Liver (tissue), 9 donors: ENCODE measurements around the gene RPE65. TPM values are rescaled to one million over a fixed set of nuclear protein-coding genes. Genes with fewer than 3 reads are reported as not detected.

Experiments used
- DNase-seq: peaks from one replicate; pipeline ENCODE4 v3.0.0-alpha.2; 2017; ENCODE audit warnings: low spot score
- H3K27ac ChIP-seq, 2 donors: one replicate each; pipeline ENCODE4 v1.7.0; 2013; ENCODE audit warnings: inconsistent platforms in 2 of 2, low read length in 2 of 2, control low read depth in 1 of 2, low read depth in 1 of 2, mild to moderate bottlenecking in 1 of 2
- H3K27me3 ChIP-seq, 4 donors: one replicate each; pipeline versions ENCODE4 v1.6.1 to v1.7.0; 2013; ENCODE audit warnings: low read length in 3 of 4, inconsistent platforms in 1 of 4, mild to moderate bottlenecking in 1 of 4, moderate library complexity in 1 of 4; ENCODE audit not compliant: control insufficient read depth in 4 of 4, insufficient read depth in 4 of 4
- H3K36me3 ChIP-seq, 4 donors: one replicate each; pipeline versions ENCODE4 v1.6.1 to v1.7.0; 2013; ENCODE audit warnings: low read length in 3 of 4, mild to moderate bottlenecking in 3 of 4, low read depth in 1 of 4, moderate library complexity in 1 of 4; ENCODE audit not compliant: control insufficient read depth in 4 of 4, insufficient read depth in 3 of 4
- H3K4me1 ChIP-seq, 4 donors: one replicate each; pipeline versions ENCODE4 v1.6.1 to v1.7.0; 2013; ENCODE audit warnings: low read length in 3 of 4, mild to moderate bottlenecking in 3 of 4, moderate library complexity in 1 of 4; ENCODE audit not compliant: control insufficient read depth in 4 of 4, insufficient read depth in 4 of 4
- H3K4me3 ChIP-seq, 3 donors: one replicate each; pipeline versions ENCODE4 v1.6.1 to v1.7.0; 2013; ENCODE audit warnings: low read length in 3 of 3, control low read depth in 1 of 3, low read depth in 1 of 3, mild to moderate bottlenecking in 1 of 3
- H3K9ac ChIP-seq, 2 donors: one replicate each; pipeline ENCODE4 v1.7.0; 2013; ENCODE audit warnings: low read length in 2 of 2, mild to moderate bottlenecking in 2 of 2, moderate library complexity in 2 of 2, control low read depth in 1 of 2, low read depth in 1 of 2
- H3K9me3 ChIP-seq, 4 donors: one replicate each; pipeline versions ENCODE4 v1.6.1 to v1.7.0; 2013; ENCODE audit warnings: low read length in 3 of 4; ENCODE audit not compliant: control insufficient read depth in 4 of 4
- ATF3 ChIP-seq: IDR thresholded peaks from 2 replicates; pipeline ENCODE4 v1.6.1; 2016; ENCODE audit warnings: antibody characterized with exemption
- CTCF ChIP-seq: fragments of 150-350 bp; IDR thresholded peaks from 2 replicates; pipeline ENCODE4 v1.5.1; 2017; ENCODE audit warnings: improper control_type of control experiment, low read depth, low read length; ENCODE audit not compliant: missing input control
- EGR1 ChIP-seq, 2 donors: IDR thresholded peaks; 2 replicates each; pipeline ENCODE4 v1.6.1; 2016 to 2018; ENCODE audit warnings: antibody characterized with exemption in 2 of 2, low read depth in 2 of 2
- FOXA1 ChIP-seq: IDR thresholded peaks from 2 replicates; pipeline ENCODE4 v1.6.1; 2016; ENCODE audit warnings: antibody characterized with exemption
- FOXA2 ChIP-seq: IDR thresholded peaks from 2 replicates; pipeline ENCODE4 v1.6.1; 2016; ENCODE audit warnings: antibody characterized with exemption
- GABPA ChIP-seq, 2 donors: IDR thresholded peaks in 1 of 2; conservative IDR thresholded peaks in 1 of 2; 2 replicates each; pipeline ENCODE4 v1.6.1; 2016; ENCODE audit warnings: antibody characterized with exemption in 2 of 2, mild to moderate bottlenecking in 1 of 2, moderate library complexity in 1 of 2
- HNF4A ChIP-seq, 2 donors: conservative IDR thresholded peaks; 2 replicates each; pipeline ENCODE4 v1.6.1; 2016; ENCODE audit warnings: antibody characterized with exemption in 2 of 2, mild to moderate bottlenecking in 2 of 2
- HNF4G ChIP-seq: IDR thresholded peaks from 2 replicates; pipeline ENCODE4 v1.6.1; 2016; ENCODE audit warnings: antibody characterized with exemption
- JUND ChIP-seq, 2 donors: IDR thresholded peaks; 2 replicates each; pipeline ENCODE4 v1.6.1; 2016; ENCODE audit warnings: antibody characterized with exemption in 2 of 2
- MAX ChIP-seq: IDR thresholded peaks from 2 replicates; pipeline ENCODE4 v1.6.1; 2016; ENCODE audit warnings: antibody characterized with exemption
- NR2F2 ChIP-seq: IDR thresholded peaks from 2 replicates; pipeline ENCODE4 v1.6.1; 2016; ENCODE audit warnings: antibody characterized with exemption
- RAD21 ChIP-seq, 2 donors: IDR thresholded peaks; 2 replicates each; pipeline ENCODE4 v1.6.1; 2016; ENCODE audit warnings: antibody characterized with exemption in 2 of 2, mild to moderate bottlenecking in 2 of 2
- REST ChIP-seq: IDR thresholded peaks from 2 replicates; pipeline ENCODE4 v1.6.1; 2016; ENCODE audit warnings: antibody characterized with exemption, mild to moderate bottlenecking
- RXRA ChIP-seq, 2 donors: IDR thresholded peaks; 2 replicates each; pipeline ENCODE4 v1.6.1; 2017 to 2018; ENCODE audit warnings: antibody characterized with exemption in 2 of 2, mild to moderate bottlenecking in 1 of 2
- SP1 ChIP-seq: IDR thresholded peaks from 2 replicates; pipeline ENCODE4 v1.6.1; 2018; ENCODE audit warnings: antibody characterized with exemption, mild to moderate bottlenecking
- TAF1 ChIP-seq: conservative IDR thresholded peaks from 2 replicates; pipeline ENCODE4 v1.6.1; 2016; ENCODE audit warnings: antibody characterized with exemption, mild to moderate bottlenecking
- YY1 ChIP-seq: IDR thresholded peaks from 2 replicates; pipeline ENCODE4 v1.6.1; 2016; ENCODE audit warnings: antibody characterized with exemption, mild to moderate bottlenecking
- ZBTB33 ChIP-seq: IDR thresholded peaks from 2 replicates; pipeline ENCODE4 v1.6.1; 2016; ENCODE audit warnings: antibody characterized with exemption
- WGBS: extraction: QIAGEN DNeasy Blood & Tissue Kit; methylation state at CpG from one replicate; pipeline ENCODE4 v1.1.7; 2013; 5-methylcytosine and 5-hydroxymethylcytosine counted together
- polyA plus RNA-seq, 2 donors: library from polyadenylated mRNA; stranded (reverse) in 1 of 2; unstranded in 1 of 2; fragments of 200-250 nt in 1 of 2; fragments of >200 nt in 1 of 2; fragmentation: Nextera tagmentation in 1 of 2; extraction: Ambion mirVana in 1 of 2; gene quantifications; one replicate each; pipeline versions ENCODE4 v1.2.1 to v1.2.3, GENCODE V29; 2013 to 2015
- total RNA-seq, 2 donors: library from RNA; depleted of rRNA; stranded (reverse); fragments of >200 nt; gene quantifications; one replicate each; pipeline ENCODE4 v1.2.3, GENCODE V29; 2014
- donor health status: healthy.
- donor health status: healthy.
- donor health status: healthy.
- donor health status: healthy.
- donor health status: healthy.

The RPE65 gene
- total and polyA plus RNA-seq, 4 donors, result not detected

- H3K4me3 ChIP-seq, result no peak overlapping the region
- no peaks in the 10 kb centered on the region for H3K27me3 ChIP-seq
- WGBS, result 64% methylated on average over 3 of the region's 3 CpGs
- no peak for DNase-seq
- no peak overlapping the region for H3K27ac ChIP-seq
- H3K9me3 ChIP-seq, result no peaks in the 10 kb centered on the region
- no peaks in the 10 kb centered on the region for H3K4me1 ChIP-seq
- H3K36me3 ChIP-seq, result no peaks in the 10 kb centered on the region
- TF ChIP-seq RXRA (IDR thresholded peaks at IDR 0.05) (no peak), GABPA (IDR thresholded peaks at IDR 0.05 in 1 of 2, conservative IDR thresholded peaks at IDR 0.05 in 1 of 2) (no peak), HNF4A (conservative IDR thresholded peaks at IDR 0.05) (no peak), REST (no peak), JUND (IDR thresholded peaks at IDR 0.05) (no peak), NR2F2 (no peak), FOXA1 (no peak), SP1 (no peak)
- H3K9ac ChIP-seq, result no peak overlapping the region
These were observed 35.8 kb upstream of the RPE65 start for GRCh38 chr1:68485431-68486022.

- 93% methylated on average over 1 of the region's 1 CpG for WGBS
- Histone ChIP-seq H3K9me3 (no peaks in the 10 kb centered on the region), H3K36me3 (no peaks in the 10 kb centered on the region), H3K4me1 (no peaks in the 10 kb centered on the region), H3K4me3 (no peak overlapping the region), H3K9ac (no peak overlapping the region), H3K27ac (no peak overlapping the region), H3K27me3 (no peaks in the 10 kb centered on the region)
- no peak for DNase-seq
- TF ChIP-seq HNF4A (conservative IDR thresholded peaks at IDR 0.05) (no peak), HNF4G (no peak), GABPA (IDR thresholded peaks at IDR 0.05 in 1 of 2, conservative IDR thresholded peaks at IDR 0.05 in 1 of 2) (no peak), RAD21 (IDR thresholded peaks at IDR 0.05) (no peak), MAX (no peak), YY1 (no peak), JUND (IDR thresholded peaks at IDR 0.05) (no peak), REST (no peak), RXRA (IDR thresholded peaks at IDR 0.05) (no peak), ATF3 (no peak), FOXA1 (no peak), SP1 (no peak), CTCF (no peak), TAF1 (no peak), FOXA2 (no peak), ZBTB33 (no peak), EGR1 (IDR thresholded peaks at IDR 0.05; ENCODE audit: low read depth in 2 of 2) (no peak), NR2F2 (no peak)
These were observed 34.9 kb upstream of the RPE65 start for GRCh38 chr1:68484618-68485017.
